Neural cell (in vitro differentiated cells): ENCODE results near the gene TMEM190.

Source experiments
- CTCF ChIP-seq: fragments of 450-650 bp; IDR thresholded peaks from 2 replicates; pipeline ENCODE4 v1.5.1; 2014; ENCODE audit warnings: antibody characterized with exemption, mild to moderate bottlenecking, moderate library complexity; ENCODE audit not compliant: poor library complexity, severe bottlenecking
- EZH2 ChIP-seq: fragments of 200-600, 300-800 bp; shearing (Covaris generic), sonication (generic); IDR thresholded peaks from 2 replicates; pipeline ENCODE4 v1.6.1; 2014; ENCODE audit warnings: antibody characterized with exemption, low read length, borderline replicate concordance, mild to moderate bottlenecking; ENCODE audit not compliant: insufficient read depth, poor library complexity, severe bottlenecking
- MXI1 ChIP-seq: fragments of 450-650 bp; conservative IDR thresholded peaks from 2 replicates; pipeline ENCODE4 v1.6.1; 2014; ENCODE audit warnings: antibody characterized with exemption, mild to moderate bottlenecking; ENCODE audit not compliant: poor library complexity, severe bottlenecking
- RAD21 ChIP-seq: fragments of 450-650 bp; conservative IDR thresholded peaks from 2 replicates; pipeline ENCODE4 v1.6.1; 2014; ENCODE audit warnings: antibody characterized with exemption, mild to moderate bottlenecking, moderate library complexity
- REST ChIP-seq: IDR thresholded peaks from 2 replicates; pipeline ENCODE4 v1.6.1; 2012; ENCODE audit warnings: borderline replicate concordance
- SMC3 ChIP-seq: fragments of 450-650 bp; conservative IDR thresholded peaks from 2 replicates; pipeline ENCODE4 v1.6.1; 2014; ENCODE audit warnings: antibody characterized with exemption, mild to moderate bottlenecking, moderate library complexity; ENCODE audit not compliant: poor library complexity

GRCh38 chr19:55345101-55345817 lies 31.4 kb upstream of the TMEM190 start:
- TF ChIP-seq CTCF (no peak), REST (no peak), EZH2 (no peak), SMC3 (no peak), MXI1 (no peak), RAD21 (no peak)
